Testis (tissue), 2 donors: ENCODE measurements around the gene RFX2.

Experiments
- POLR2A ChIP-seq: fragments of 450-650 bp; IDR thresholded peaks from one replicate; pipeline ENCODE4 v1.6.1; 2017; ENCODE audit warnings: antibody characterized with exemption, mild to moderate bottlenecking, moderate library complexity
- TF ChIP-seq, protein P1 (sequence below), 3 experiments: fragments of 450-650 bp in 2 of 3; fragments of 200-600 bp in 1 of 3; sonication (generic) in 1 of 3; IDR thresholded peaks; one replicate each; pipeline ENCODE4 v1.5.1; 2016 to 2019; ENCODE audit warnings: antibody characterized with exemption in 3 of 3, mild to moderate bottlenecking in 2 of 3, moderate library complexity in 1 of 3

DNA sequence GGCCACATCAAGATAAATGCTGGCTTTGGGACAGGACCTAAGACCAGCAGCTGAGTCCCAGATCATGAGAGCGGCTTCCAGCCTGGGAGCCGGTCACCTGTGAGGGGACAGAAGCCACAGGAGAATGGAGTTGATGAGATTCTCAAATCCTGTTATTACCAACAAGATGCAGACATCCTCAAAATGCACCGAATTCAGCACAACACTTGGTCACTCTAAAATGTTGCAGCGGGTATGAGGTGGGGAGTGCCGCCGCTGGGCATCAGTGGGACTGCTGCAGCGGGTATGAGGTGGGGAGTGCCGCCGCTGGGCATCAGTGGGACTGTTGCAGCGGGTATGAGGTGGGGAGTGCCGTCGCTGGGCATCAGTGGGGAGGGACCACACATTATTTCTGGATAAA is 153.6 kb downstream of the RFX2 start:
- TF ChIP-seq, protein P1, sequence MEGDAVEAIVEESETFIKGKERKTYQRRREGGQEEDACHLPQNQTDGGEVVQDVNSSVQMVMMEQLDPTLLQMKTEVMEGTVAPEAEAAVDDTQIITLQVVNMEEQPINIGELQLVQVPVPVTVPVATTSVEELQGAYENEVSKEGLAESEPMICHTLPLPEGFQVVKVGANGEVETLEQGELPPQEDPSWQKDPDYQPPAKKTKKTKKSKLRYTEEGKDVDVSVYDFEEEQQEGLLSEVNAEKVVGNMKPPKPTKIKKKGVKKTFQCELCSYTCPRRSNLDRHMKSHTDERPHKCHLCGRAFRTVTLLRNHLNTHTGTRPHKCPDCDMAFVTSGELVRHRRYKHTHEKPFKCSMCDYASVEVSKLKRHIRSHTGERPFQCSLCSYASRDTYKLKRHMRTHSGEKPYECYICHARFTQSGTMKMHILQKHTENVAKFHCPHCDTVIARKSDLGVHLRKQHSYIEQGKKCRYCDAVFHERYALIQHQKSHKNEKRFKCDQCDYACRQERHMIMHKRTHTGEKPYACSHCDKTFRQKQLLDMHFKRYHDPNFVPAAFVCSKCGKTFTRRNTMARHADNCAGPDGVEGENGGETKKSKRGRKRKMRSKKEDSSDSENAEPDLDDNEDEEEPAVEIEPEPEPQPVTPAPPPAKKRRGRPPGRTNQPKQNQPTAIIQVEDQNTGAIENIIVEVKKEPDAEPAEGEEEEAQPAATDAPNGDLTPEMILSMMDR (IDR thresholded peaks at IDR 0.05) = no peak
- TF ChIP-seq POLR2A = no peak
